ENCODE measurements around the gene PACS1.

- TF ChIP-seq CTCF (conservative IDR thresholded peaks at IDR 0.05 in 1 of 2, IDR thresholded peaks at IDR 0.05 in 1 of 2; ENCODE audit: low read depth in 1 of 2, low read length in 2 of 2) (peak; percentile 24 to 39), EZH2 (IDR thresholded peaks at IDR 0.05; ENCODE audit: low read length, missing control alignments) (no peak)
These were observed 199.2 kb downstream of the PACS1 start for GRCh38 chr11:66268952-66269905.

Measured in fibroblast of lung (primary cell).